Measurements from ENCODE around the gene C7.

The C7 gene

DNA sequence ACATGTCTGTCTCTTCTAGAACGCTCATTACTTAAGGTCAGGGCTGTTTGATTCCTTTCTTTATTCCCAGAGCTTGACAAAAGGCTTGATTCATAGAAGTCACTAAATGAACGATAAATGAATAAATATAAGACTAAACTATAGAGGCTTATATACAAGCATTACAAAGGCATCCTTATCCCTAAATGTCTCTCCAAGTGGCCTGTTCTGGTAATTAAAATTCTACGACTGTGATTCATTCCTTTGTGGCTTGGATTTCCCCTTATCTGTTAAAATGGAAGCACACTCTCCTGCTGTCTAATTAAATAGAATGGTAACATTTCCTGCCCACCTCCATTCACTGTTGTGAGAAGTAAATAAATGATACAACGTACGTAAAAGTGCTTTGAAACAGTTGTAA is 49.5 kb downstream of the C7 start:
- TF ChIP-seq POLR2A (IDR thresholded peaks at IDR 0.05; ENCODE audit: low read depth, low read length) = no peak
- FAIRE-seq = no peak
- no peak for DNase-seq (ENCODE audit: insufficient read length, low spot score)

GRCh38 chr5:40960037-40960436 is 50.7 kb downstream of the C7 start:
- DNase-seq (ENCODE audit: insufficient read length, low spot score) (no peak), FAIRE-seq (no peak)
- TF ChIP-seq POLR2A (IDR thresholded peaks at IDR 0.05; ENCODE audit: low read depth, low read length) = no peak

DNA sequence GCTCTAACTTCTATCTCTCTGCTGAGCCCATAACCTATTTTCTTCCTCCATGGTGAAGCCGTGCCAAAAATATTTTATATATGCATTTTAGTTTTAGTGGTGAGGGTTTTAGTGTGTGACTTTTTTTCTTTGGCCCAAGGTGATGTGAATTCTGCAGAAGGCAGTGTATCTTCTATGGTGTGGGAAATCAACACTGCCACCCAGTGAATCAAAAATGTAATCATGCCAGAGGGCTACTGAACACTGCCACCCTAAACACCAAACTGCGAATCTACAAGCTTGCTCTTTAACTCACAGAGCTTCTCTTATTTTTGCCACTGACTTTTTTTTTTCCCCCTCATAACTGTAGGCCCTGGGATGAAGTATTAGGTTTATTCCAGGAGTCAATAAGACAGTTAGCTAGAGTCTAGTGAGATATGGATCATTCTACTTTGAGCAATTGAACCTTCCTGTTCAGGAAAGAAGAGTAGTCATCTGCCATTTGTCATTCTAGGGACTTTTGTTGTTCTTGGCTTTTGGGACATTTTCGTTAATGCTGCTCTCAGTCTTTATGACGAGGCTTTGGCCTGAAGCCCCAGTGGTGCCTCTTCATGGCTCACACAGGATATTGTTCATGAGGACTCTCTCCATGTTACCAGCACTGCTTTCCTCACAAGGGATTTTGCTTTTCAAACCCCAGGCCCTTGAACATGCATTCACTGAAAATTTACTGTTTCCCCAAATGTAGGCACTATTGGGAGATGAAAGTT is 53.1 kb downstream of the C7 start:
- peak; percentile 11 for FAIRE-seq
- DNase-seq (ENCODE audit: insufficient read length, low spot score) = no peak
- no peak for TF ChIP-seq POLR2A (IDR thresholded peaks at IDR 0.05; ENCODE audit: low read depth, low read length)

- DNase-seq (ENCODE audit: insufficient read length, low spot score) (no peak), FAIRE-seq (peak; percentile 52)
- TF ChIP-seq POLR2A (IDR thresholded peaks at IDR 0.05; ENCODE audit: low read depth, low read length) = no peak
Measured at GRCh38 chr5:40972434-40972833, 63.1 kb downstream of the C7 start.

DNA sequence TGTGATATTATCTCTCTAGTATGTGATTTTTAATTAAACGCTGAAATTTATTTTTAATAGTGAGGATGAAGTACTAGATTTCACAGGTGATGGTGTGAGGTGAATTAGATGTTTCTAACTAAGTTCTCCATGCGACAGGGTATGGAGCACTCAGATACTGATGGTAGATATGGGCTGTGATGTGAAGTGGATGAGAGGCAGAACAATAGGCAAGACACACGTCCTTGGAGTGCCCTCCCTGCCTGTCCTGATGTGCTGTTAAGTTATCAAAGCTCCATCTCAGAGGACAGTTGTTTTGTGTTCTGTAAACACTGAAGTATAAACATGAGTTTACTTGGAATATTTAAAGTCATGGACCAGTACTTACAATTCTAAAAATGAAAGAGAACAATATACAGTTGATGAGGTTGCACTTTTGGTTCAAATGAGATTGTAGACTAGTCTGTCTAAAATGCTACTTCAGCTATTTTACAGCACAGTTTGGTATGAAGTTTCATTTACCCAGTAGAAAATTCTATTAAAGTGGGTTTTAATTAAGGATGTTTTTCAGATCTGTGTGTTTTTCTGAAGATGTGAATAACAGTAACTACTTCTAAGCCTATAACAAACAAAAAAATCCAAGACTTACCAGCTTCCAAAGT is 64.2 kb downstream of the C7 start:
- no peak for FAIRE-seq
- no peak for DNase-seq (ENCODE audit: insufficient read length, low spot score)
- TF ChIP-seq POLR2A (IDR thresholded peaks at IDR 0.05; ENCODE audit: low read depth, low read length) = no peak

DNA sequence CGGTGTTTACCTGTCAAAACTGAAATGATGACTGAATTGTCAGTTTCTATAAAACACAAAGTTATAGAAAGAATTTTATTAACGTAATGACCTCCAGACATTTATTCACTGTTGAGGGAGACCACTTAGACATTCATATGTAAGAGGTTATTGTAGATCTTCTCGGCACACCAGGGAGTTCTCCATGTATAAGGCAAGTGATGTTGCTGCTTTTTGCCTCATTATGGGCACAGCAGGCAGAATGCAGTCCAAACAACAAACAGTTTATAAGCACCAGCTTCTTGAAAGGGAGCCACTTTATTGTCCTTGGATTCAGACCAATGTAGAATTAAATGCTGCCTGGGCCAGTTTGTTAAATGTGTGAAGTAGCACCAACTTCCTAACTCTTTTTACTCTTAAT is 66.7 kb downstream of the C7 start:
- no peak for TF ChIP-seq POLR2A (IDR thresholded peaks at IDR 0.05; ENCODE audit: low read depth, low read length)
- FAIRE-seq (no peak), DNase-seq (ENCODE audit: insufficient read length, low spot score) (no peak)

GRCh38 chr5:40976836-40977235 is 67.5 kb downstream of the C7 start:
- FAIRE-seq (no peak), DNase-seq (ENCODE audit: insufficient read length, low spot score) (no peak)
- no peak for TF ChIP-seq POLR2A (IDR thresholded peaks at IDR 0.05; ENCODE audit: low read depth, low read length)

- FAIRE-seq = no peak
- no peak for TF ChIP-seq POLR2A (IDR thresholded peaks at IDR 0.05; ENCODE audit: low read depth, low read length)
- DNase-seq (ENCODE audit: insufficient read length, low spot score) = no peak
Measured at GRCh38 chr5:40981420-40981819, 72.1 kb downstream of the C7 start.

DNA sequence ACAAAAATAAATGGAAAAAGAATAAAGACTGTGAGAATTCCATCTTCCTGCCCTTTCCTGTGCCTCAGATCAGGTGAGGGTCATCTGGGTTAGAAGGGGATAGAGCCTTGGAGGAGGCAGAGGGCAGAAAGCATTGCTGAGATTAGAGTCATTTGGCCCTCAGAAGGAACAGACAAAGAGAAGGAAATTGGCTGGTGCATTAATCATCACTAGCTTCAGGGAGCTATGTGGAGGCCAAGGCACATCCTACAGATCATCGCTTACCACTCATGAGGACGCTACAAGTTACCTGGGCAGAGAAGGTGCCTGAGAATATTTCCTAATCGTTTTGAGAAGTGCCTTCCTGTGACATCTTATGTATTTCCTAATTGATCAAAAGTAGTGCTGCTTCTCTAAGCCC is 74.5 kb downstream of the C7 start:
- DNase-seq (ENCODE audit: insufficient read length, low spot score) = no peak
- no peak for TF ChIP-seq POLR2A (IDR thresholded peaks at IDR 0.05; ENCODE audit: low read depth, low read length)
- FAIRE-seq = no peak

DNA sequence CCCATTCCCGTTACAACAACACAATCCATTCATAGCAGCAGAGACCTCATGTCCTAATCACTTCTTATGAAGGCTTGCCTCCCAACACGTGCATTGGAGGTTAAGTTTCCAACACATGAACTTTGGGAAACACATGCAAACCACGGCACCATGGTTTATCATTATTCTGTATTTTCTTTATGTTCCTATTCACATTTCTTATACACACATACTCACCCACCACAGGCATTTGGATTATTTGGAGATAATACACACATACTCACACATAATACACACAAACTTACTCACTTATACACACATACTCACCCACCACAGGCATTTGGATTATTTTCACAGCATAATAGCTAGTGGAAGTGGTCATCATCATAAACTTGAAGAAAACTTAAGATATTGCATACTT is 75.6 kb downstream of the C7 start:
- DNase-seq (ENCODE audit: insufficient read length, low spot score) = no peak
- TF ChIP-seq POLR2A (IDR thresholded peaks at IDR 0.05; ENCODE audit: low read depth, low read length) = no peak
- FAIRE-seq = no peak

DNA sequence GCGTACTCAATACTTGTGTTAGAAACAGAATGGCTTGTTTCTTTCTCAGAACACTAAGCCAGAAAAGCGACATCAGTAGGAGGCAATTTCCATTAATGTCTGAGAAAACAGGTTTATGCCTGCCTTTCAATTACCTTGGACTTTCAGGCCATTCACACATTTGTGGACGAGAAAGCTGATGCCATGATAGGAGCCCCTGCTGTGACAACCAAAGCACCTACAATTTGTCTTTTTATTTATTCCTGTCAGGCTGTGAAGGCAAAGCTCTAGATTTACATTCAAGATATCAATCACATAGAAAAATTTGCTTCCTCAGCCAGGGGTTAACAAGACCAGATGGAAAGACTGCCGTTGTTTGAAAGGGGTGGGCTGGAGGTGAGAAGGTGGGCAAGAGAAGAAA is 76.2 kb downstream of the C7 start:
- DNase-seq (ENCODE audit: insufficient read length, low spot score) = no peak

DNA sequence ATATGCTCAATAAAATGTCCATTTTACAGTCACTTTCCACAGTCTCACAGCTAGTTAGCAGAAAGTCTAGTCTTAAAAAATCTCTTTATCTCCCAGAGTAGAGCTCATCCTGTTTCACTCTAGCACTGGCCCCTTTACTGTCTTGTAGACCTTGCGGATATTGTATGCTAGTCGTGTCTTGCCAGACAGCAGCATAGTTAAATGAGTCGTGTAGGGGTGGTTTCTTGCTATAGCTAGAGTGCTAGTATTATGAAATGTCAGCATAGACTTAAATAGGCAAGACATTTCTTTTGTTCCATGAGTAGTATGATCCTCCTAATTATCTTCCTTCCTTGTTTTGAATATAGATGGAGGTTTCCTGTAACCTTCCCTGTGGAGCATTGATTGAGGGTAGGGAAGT is 77.4 kb downstream of the C7 start:
- FAIRE-seq = no peak
- no peak for DNase-seq (ENCODE audit: insufficient read length, low spot score)
- TF ChIP-seq POLR2A (IDR thresholded peaks at IDR 0.05; ENCODE audit: low read depth, low read length) = no peak

More for the DNA sequence above, 76.2 kb downstream of the C7 start:
- TF ChIP-seq POLR2A (IDR thresholded peaks at IDR 0.05; ENCODE audit: low read depth, low read length) = no peak
- no peak for FAIRE-seq

- FAIRE-seq (no peak), DNase-seq (ENCODE audit: insufficient read length, low spot score) (no peak)
- TF ChIP-seq POLR2A (IDR thresholded peaks at IDR 0.05; ENCODE audit: low read depth, low read length) = no peak
Measured at GRCh38 chr5:40987349-40987748, 78.1 kb downstream of the C7 start.

GRCh38 chr5:40988746-40989510 is 79.6 kb downstream of the C7 start:
- no peak for TF ChIP-seq POLR2A (IDR thresholded peaks at IDR 0.05; ENCODE audit: low read depth, low read length)
- DNase-seq (ENCODE audit: insufficient read length, low spot score) (no peak), FAIRE-seq (no peak)

All from H54 (cell line).